GM23248 (cell line): ENCODE measurements around the gene FANCE.

Experiments used
- EZH2 ChIP-seq: fragments of 200-600 bp; sonication (generic); IDR thresholded peaks from 2 replicates; pipeline ENCODE4 v1.6.1; 2018; ENCODE audit warnings: antibody characterized with exemption, mild to moderate bottlenecking; ENCODE audit not compliant: insufficient read depth, poor library complexity, severe bottlenecking
- EZH2phosphoT487 ChIP-seq: fragments of 200-600 bp; sonication (generic); IDR thresholded peaks from 2 replicates; pipeline ENCODE4 v1.6.1; 2018; ENCODE audit warnings: antibody characterized with exemption, moderate library complexity, mild to moderate bottlenecking, low read depth; ENCODE audit not compliant: insufficient read depth

- TF ChIP-seq EZH2 = no peak
- no peak for TF ChIP-seq EZH2phosphoT487
Measured at GRCh38 chr6:35427435-35427834, 24.7 kb upstream of the FANCE start.
